GM21367 (cell line): ENCODE data around the gene PPL.
"Not testable (repeated sequence)": the region's sequence is repeated elsewhere in the genome, so short reads cannot be mapped to it uniquely, and the experiment has no call there.

ENCODE experiments used
- ATAC-seq: cut with Tn5 transposase; IDR thresholded peaks from one replicate; pipeline ENCODE4 v1.9.1; 2021; ENCODE audit not compliant: unreplicated experiment

The PPL gene

GRCh38 chr16:4960579-4960978 is 23.6 kb upstream of the PPL start:
- ATAC-seq = no peak

- ATAC-seq = no peak
Observed at GRCh38 chr16:4958510-4959438, 21.8 kb upstream of the PPL start.

GRCh38 chr16:4957720-4958509 is 21.0 kb upstream of the PPL start, which contains the start of gene SEC14L5:
Gene SEC14L5, plus strand, starts transcription at chr16:4958330. Its CDS starts 994 bp downstream, at chr16:4959324.
- peak; percentile 61 for ATAC-seq

- ATAC-seq = no peak
Observed at GRCh38 chr16:4957420-4957719, 20.4 kb upstream of the PPL start.

GRCh38 chr16:4954714-4955113 is 17.8 kb upstream of the PPL start:
- no peak for ATAC-seq

- not testable (repeated sequence) for ATAC-seq
Observed at GRCh38 chr16:4951583-4951982, 14.6 kb upstream of the PPL start.

GRCh38 chr16:4949986-4950385 is 13.0 kb upstream of the PPL start:
- ATAC-seq = no peak

- no peak for ATAC-seq
Observed at GRCh38 chr16:4948903-4949766, 12.2 kb upstream of the PPL start.

- ATAC-seq = no peak
Observed at GRCh38 chr16:4947722-4948503, 11.0 kb upstream of the PPL start.

GRCh38 chr16:4946917-4947316 is 10.0 kb upstream of the PPL start:
- no peak for ATAC-seq

- no peak for ATAC-seq
Observed at GRCh38 chr16:4945560-4946502, 8.9 kb upstream of the PPL start.

GRCh38 chr16:4944333-4945281 is 7.7 kb upstream of the PPL start:
- no peak for ATAC-seq

GRCh38 chr16:4942481-4942880 is 5.5 kb upstream of the PPL start:
- no peak for ATAC-seq

- ATAC-seq = no peak
Observed at GRCh38 chr16:4940719-4941118, 3.8 kb upstream of the PPL start.

- no peak for ATAC-seq
Observed at GRCh38 chr16:4938683-4939030, 1.7 kb upstream of the PPL start.

- ATAC-seq = no peak
Observed at GRCh38 chr16:4937782-4938682, 1.1 kb upstream of the PPL start.
